Mesenchymal stem cell (in vitro differentiated cells and primary cell): ENCODE measurements around the gene LATS2.

Experiments
- DNase-seq: peaks from one replicate; pipeline ENCODE4 v3.0.0-alpha.2; 2013
- H2AFZ ChIP-seq: one replicate; pipeline ENCODE4 v1.6.1; 2013; ENCODE audit warnings: low read depth, mild to moderate bottlenecking, control low read depth, inconsistent platforms, low read length, moderate library complexity
- H2AK5ac ChIP-seq: 2 replicates; pipeline ENCODE4 v1.6.1; 2013; ENCODE audit warnings: low read length, moderate library complexity, mild to moderate bottlenecking, inconsistent platforms; ENCODE audit not compliant: severe bottlenecking
- H2BK120ac ChIP-seq: one replicate; pipeline ENCODE4 v1.6.1; 2013; ENCODE audit warnings: low read depth, mild to moderate bottlenecking, inconsistent platforms, low read length, moderate library complexity
- H2BK12ac ChIP-seq, 2 experiments: one replicate each; pipeline ENCODE4 v1.6.1; 2013; ENCODE audit warnings: inconsistent platforms in 2 of 2, low read length in 2 of 2, mild to moderate bottlenecking in 2 of 2, moderate library complexity in 2 of 2, control low read depth in 1 of 2
- H2BK15ac ChIP-seq: one replicate; pipeline ENCODE4 v1.6.1; 2013; ENCODE audit warnings: mild to moderate bottlenecking, low read depth, inconsistent platforms; ENCODE audit not compliant: poor library complexity, severe bottlenecking
- H2BK5ac ChIP-seq: 2 replicates; pipeline ENCODE4 v1.6.1; 2013; ENCODE audit warnings: low read depth, mild to moderate bottlenecking, low read length, control low read depth, inconsistent platforms; ENCODE audit not compliant: poor library complexity, severe bottlenecking
- H3K14ac ChIP-seq, 2 experiments: one replicate each; pipeline ENCODE4 v1.6.1; 2013; ENCODE audit warnings: inconsistent platforms in 2 of 2, low read length in 2 of 2, control low read depth in 1 of 2, mild to moderate bottlenecking in 1 of 2, moderate library complexity in 1 of 2
- H3K18ac ChIP-seq, 2 experiments: one replicate each; pipeline ENCODE4 v1.6.1; 2013; ENCODE audit warnings: inconsistent platforms in 2 of 2, low read length in 2 of 2, control low read depth in 1 of 2, low read depth in 1 of 2, mild to moderate bottlenecking in 1 of 2
- H3K23ac ChIP-seq, 2 experiments: one replicate each; pipeline ENCODE4 v1.6.1; 2013; ENCODE audit warnings: inconsistent platforms in 2 of 2, low read length in 2 of 2, mild to moderate bottlenecking in 2 of 2, moderate library complexity in 2 of 2, control low read depth in 1 of 2
- H3K27ac ChIP-seq: 2 replicates; pipeline ENCODE4 v1.5.1; 2013; ENCODE audit warnings: mild to moderate bottlenecking, moderate library complexity, low read length, control low read depth, inconsistent platforms; ENCODE audit not compliant: poor library complexity, severe bottlenecking
- H3K27me3 ChIP-seq, 2 experiments: 2 replicates each; pipeline versions ENCODE4 v1.6.1 to v1.7.0; 2013; ENCODE audit warnings: low read length in 2 of 2, mild to moderate bottlenecking in 2 of 2, moderate library complexity in 2 of 2, control low read depth in 1 of 2, inconsistent platforms in 1 of 2; ENCODE audit not compliant: control insufficient read depth in 1 of 2, insufficient read depth in 1 of 2
- H3K36me3 ChIP-seq, 2 experiments: 2 replicates each; pipeline versions ENCODE4 v1.6.1 to v1.7.0; 2013; ENCODE audit warnings: low read length in 2 of 2, control low read depth in 1 of 2, inconsistent platforms in 1 of 2, low read depth in 1 of 2, mild to moderate bottlenecking in 1 of 2; ENCODE audit not compliant: insufficient read depth in 2 of 2, control insufficient read depth in 1 of 2
- H3K4ac ChIP-seq, 2 experiments: one replicate each; pipeline ENCODE4 v1.6.1; 2013; ENCODE audit warnings: inconsistent platforms in 2 of 2, low read length in 2 of 2, mild to moderate bottlenecking in 2 of 2, moderate library complexity in 2 of 2, control low read depth in 1 of 2, low read depth in 1 of 2
- H3K4me1 ChIP-seq: 2 replicates; pipeline ENCODE4 v1.6.1; 2013; ENCODE audit warnings: low read depth, low read length, control low read depth; ENCODE audit not compliant: control insufficient read depth, insufficient read depth
- H3K4me2 ChIP-seq: 2 replicates; pipeline ENCODE4 v1.6.1; 2013; ENCODE audit warnings: low read length, mild to moderate bottlenecking, inconsistent platforms; ENCODE audit not compliant: poor library complexity, severe bottlenecking
- H3K4me3 ChIP-seq, 2 experiments: 2 replicates each; pipeline versions ENCODE4 v1.5.1 to v1.7.0; 2013; ENCODE audit warnings: low read length in 2 of 2, mild to moderate bottlenecking in 2 of 2, control low read depth in 1 of 2, low read depth in 1 of 2; ENCODE audit not compliant: insufficient read depth in 1 of 2
- H3K79me1 ChIP-seq: replicated peaks from 2 replicates; pipeline ENCODE4 v1.6.1; 2013; ENCODE audit warnings: mild to moderate bottlenecking, control low read depth, low read length, inconsistent platforms; ENCODE audit not compliant: poor library complexity, severe bottlenecking
- H3K9ac ChIP-seq: 2 replicates; pipeline ENCODE4 v1.7.0; 2013; ENCODE audit warnings: mild to moderate bottlenecking, low read length, moderate library complexity
- H3K9me3 ChIP-seq: 2 replicates; pipeline ENCODE4 v1.7.0; 2013; ENCODE audit warnings: mild to moderate bottlenecking, low read length; ENCODE audit not compliant: control insufficient read depth
- H4K8ac ChIP-seq: one replicate; pipeline ENCODE4 v1.6.1; 2013; ENCODE audit warnings: inconsistent platforms, mild to moderate bottlenecking, low read length, moderate library complexity
- H4K91ac ChIP-seq: one replicate; pipeline ENCODE4 v1.6.1; 2013; ENCODE audit warnings: mild to moderate bottlenecking, low read length, inconsistent platforms
- WGBS: methylation state at CpG from one replicate; pipeline ENCODE4 v1.1.7; 2013; ENCODE audit warnings: mixed read lengths; 5-methylcytosine and 5-hydroxymethylcytosine counted together

The LATS2 gene

DNA sequence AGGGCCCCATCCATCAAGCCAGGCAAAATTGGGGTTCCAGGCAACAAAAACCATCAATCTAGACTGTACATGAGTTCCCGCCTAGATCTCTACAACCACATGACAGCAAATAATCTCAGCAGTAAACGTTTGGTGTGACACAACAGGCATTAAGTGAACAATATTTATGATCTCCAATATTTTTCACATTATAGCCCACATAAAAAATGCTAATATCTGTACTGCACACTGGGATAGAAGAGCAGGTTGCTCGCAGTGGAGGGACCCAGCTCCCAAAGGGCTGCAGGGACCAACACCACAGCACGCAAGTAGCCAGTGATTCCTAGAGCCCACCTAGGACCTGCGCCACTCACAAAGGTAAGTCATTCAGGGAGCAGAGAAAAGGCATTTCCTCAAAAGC lies 25.9 kb downstream of the LATS2 start:
- peaks cover 17 to 18% of the 10 kb centered on the region in 2 experiments for H3K36me3 ChIP-seq
- no peak overlapping the region for H3K4ac ChIP-seq
- no peak overlapping the region for H3K18ac ChIP-seq
- no peaks in the 10 kb centered on the region for H3K9me3 ChIP-seq
- peaks cover 27% of the 10 kb centered on the region for H3K4me1 ChIP-seq
- no peak overlapping the region for H3K27ac ChIP-seq
- WGBS, result 74% methylated on average over 5 of the region's 5 CpGs
- no peak overlapping the region for H2BK5ac ChIP-seq
- DNase-seq, result no peak
- no peak overlapping the region for H2AK5ac ChIP-seq
- peak overlapping the region; percentile 7 for H4K8ac ChIP-seq
- H3K14ac ChIP-seq, result no peak overlapping the region
- no peaks in the 10 kb centered on the region for H3K27me3 ChIP-seq
- no peak overlapping the region for H2BK12ac ChIP-seq
- H3K4me2 ChIP-seq, result no peak overlapping the region
- H3K23ac ChIP-seq, result no peak overlapping the region
- H2BK15ac ChIP-seq, result no peak overlapping the region
- no peak overlapping the region for H4K91ac ChIP-seq
- no peak overlapping the region for H3K4me3 ChIP-seq
- H2AFZ ChIP-seq, result no peak overlapping the region
- no peak overlapping the region for H3K9ac ChIP-seq
- H2BK120ac ChIP-seq, result no peak overlapping the region
- H3K79me1 ChIP-seq, result peaks cover 1% of the 10 kb centered on the region

DNA sequence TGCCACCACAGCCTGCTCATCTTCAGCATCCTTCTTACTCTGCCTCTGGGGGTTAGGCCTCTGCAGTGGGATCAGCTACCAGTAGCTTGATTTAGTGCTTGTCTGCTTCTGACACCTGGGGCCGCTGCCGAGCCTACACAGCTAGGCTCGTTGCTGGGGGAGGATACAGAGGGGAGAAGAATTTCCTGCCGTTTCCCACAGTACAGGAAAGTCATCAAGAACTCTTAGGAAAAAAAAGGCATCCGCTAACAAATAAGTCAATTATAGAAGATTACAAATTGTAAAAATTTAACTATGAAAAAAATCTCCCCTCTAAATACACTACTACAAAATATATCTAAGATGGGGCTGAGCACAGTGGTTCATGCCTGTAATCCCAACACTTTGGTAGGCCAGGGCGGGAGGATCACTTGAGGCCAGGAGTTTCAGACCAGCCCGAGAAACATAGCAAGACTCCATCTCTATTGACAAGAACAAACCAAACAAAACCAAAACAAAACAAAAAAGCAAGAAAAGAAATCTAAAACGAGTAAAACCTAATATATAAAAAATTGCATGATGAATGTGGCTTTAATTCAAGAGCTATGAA lies 26.7 kb downstream of the LATS2 start:
- H3K4ac ChIP-seq, result peak overlapping the region in 1 of 2 experiments; percentile 9
- peak overlapping the region; percentile 1 for H2AK5ac ChIP-seq
- H3K9ac ChIP-seq, result no peak overlapping the region
- peak overlapping the region; percentile 16 to 31 for H3K18ac ChIP-seq
- H4K8ac ChIP-seq, result no peak overlapping the region
- H2BK15ac ChIP-seq, result no peak overlapping the region
- no peak overlapping the region for H3K4me3 ChIP-seq
- H2AFZ ChIP-seq, result no peak overlapping the region
- WGBS, result 63% methylated on average over 4 of the region's 8 CpGs
- no peak overlapping the region for H2BK5ac ChIP-seq
- peaks cover 13 to 14% of the 10 kb centered on the region in 2 experiments for H3K36me3 ChIP-seq
- H3K9me3 ChIP-seq, result no peaks in the 10 kb centered on the region
- peak overlapping the region; percentile 4 for H4K91ac ChIP-seq
- H3K27ac ChIP-seq, result peak overlapping the region; percentile 71
- no peak overlapping the region for H2BK12ac ChIP-seq
- H3K23ac ChIP-seq, result no peak overlapping the region
- peaks cover 25% of the 10 kb centered on the region for H3K4me1 ChIP-seq
- H2BK120ac ChIP-seq, result no peak overlapping the region
- no peaks in the 10 kb centered on the region for H3K79me1 ChIP-seq
- H3K4me2 ChIP-seq, result no peak overlapping the region
- DNase-seq, result no peak
- H3K27me3 ChIP-seq, result no peaks in the 10 kb centered on the region
- no peak overlapping the region for H3K14ac ChIP-seq

DNA sequence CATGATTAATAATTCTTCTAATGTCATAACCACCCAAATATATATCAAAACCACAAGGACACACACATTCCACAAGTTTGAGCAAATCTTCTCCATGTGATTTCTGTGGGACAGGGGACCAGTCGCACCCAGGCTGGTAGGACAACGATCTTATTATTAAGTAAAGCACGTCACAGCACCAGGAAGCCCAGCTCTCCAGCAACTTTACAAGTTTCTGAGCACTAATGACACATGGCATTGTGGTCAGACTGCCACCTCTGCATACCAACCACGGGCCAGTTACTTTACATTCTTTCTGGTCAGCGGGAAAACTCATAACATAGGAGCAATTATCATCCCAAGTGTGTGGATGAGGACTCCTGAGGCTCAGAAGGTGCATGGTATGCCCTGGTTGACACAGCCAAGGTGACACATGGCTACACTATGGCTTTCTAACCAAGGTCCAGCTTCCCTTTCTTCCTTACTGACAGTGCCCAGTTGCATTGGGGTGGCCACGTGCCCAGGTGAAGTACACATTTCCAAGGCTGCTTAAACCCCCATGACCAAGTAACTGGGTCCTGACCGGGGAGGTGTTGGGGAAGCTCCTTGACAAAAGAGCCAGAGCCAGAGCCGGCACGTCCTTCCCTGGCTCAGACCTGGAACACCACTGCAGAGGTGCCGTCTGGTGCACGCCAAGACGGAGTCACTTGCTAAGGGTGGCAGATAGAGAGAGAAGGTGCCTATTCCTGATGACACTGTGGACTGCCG lies 27.4 kb downstream of the LATS2 start:
- Histone ChIP-seq H3K14ac (no peak overlapping the region), H3K4me2 (peak overlapping the region; percentile 13), H2BK5ac (no peak overlapping the region), H4K8ac (no peak overlapping the region), H3K9ac (peak overlapping the region; percentile 30), H3K36me3 (peaks cover 8 to 9% of the 10 kb centered on the region in 2 experiments), H3K4ac (peak overlapping the region in 1 of 2 experiments; percentile 9), H2AFZ (no peak overlapping the region), H3K27ac (peak overlapping the region; percentile 71), H3K79me1 (peaks cover 1% of the 10 kb centered on the region), H2BK120ac (no peak overlapping the region), H3K23ac (no peak overlapping the region), H3K18ac (peak overlapping the region; percentile 16 to 31), H2BK12ac (peak overlapping the region in 1 of 2 experiments; percentile 22), H2AK5ac (peak overlapping the region; percentile 1), H3K4me3 (peak overlapping the region in 1 of 2 experiments; percentile 63), H2BK15ac (no peak overlapping the region), H4K91ac (peak overlapping the region; percentile 4), H3K9me3 (no peaks in the 10 kb centered on the region), H3K4me1 (peaks cover 25% of the 10 kb centered on the region), H3K27me3 (no peaks in the 10 kb centered on the region)
- WGBS, result 95% methylated on average over 10 of the region's 13 CpGs
- DNase-seq, result peak; percentile 50

DNA sequence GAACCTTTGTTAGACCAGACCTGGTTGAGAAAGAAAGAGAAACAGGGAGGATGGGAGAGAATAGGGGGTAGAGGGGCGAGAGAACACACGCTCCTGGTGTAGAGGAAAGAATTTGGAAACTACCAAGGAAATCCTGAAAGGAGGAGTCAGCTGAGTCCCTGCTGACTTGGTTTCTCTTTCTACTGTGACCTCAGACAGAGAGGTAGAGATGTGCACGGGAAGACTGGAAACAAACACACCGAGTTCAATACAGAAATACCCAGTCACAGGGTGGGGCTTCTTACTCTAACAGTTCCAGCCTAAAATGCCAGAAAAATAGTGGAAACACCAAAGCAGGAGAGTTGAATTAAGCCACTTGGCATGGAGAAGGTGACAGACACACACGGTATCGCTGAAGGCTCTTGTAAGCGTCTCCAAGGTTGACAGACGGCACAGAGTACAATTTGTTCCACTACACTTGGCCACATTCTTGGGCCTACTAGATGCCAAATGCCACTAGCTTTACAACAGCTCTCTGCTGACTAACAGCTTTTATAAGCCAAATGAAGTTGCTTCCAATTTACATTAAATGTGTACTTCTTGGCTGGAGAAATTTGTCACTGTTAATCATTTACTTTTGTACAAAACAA lies 28.1 kb downstream of the LATS2 start:
- H4K91ac ChIP-seq, result no peak overlapping the region
- 82% methylated on average over 7 of the region's 8 CpGs for WGBS

More for the DNA sequence above, 28.1 kb downstream of the LATS2 start:
- H3K4me2 ChIP-seq, result peak overlapping the region; percentile 2
- DNase-seq, result peak; percentile 57
- H3K27ac ChIP-seq, result peak overlapping the region; percentile 53
- no peak overlapping the region for H2BK15ac ChIP-seq
- H2BK12ac ChIP-seq, result no peak overlapping the region
- peaks cover 25% of the 10 kb centered on the region for H3K4me1 ChIP-seq
- peak overlapping the region in 1 of 2 experiments; percentile 63 for H3K4me3 ChIP-seq
- peak overlapping the region; percentile 55 for H4K8ac ChIP-seq
- H3K9ac ChIP-seq, result peak overlapping the region; percentile 30
- H2AK5ac ChIP-seq, result peak overlapping the region; percentile 33
- peak overlapping the region; percentile 15 for H2BK120ac ChIP-seq
- no peak overlapping the region for H2BK5ac ChIP-seq
- H2AFZ ChIP-seq, result no peak overlapping the region
- no peaks in the 10 kb centered on the region for H3K27me3 ChIP-seq
- no peaks in the 10 kb centered on the region for H3K9me3 ChIP-seq
- H3K14ac ChIP-seq, result no peak overlapping the region
- H3K18ac ChIP-seq, result no peak overlapping the region
- H3K36me3 ChIP-seq, result peaks cover 7 to 9% of the 10 kb centered on the region in 2 experiments
- peak overlapping the region in 1 of 2 experiments; percentile 13 for H3K4ac ChIP-seq
- peaks cover 1% of the 10 kb centered on the region for H3K79me1 ChIP-seq
- H3K23ac ChIP-seq, result no peak overlapping the region
